ENCODE results near the gene OR10H4. TPM values are rescaled to one million over a fixed set of nuclear protein-coding genes. Genes with fewer than 3 reads are reported as not detected.
"Not testable (repeated sequence)": the region's sequence is repeated elsewhere in the genome, so short reads cannot be mapped to it uniquely, and the experiment has no call there.

OR10H4 gene
- total and polyA plus RNA-seq, 7 experiments from 2014 or later = not detected

GRCh38 chr19:15979293-15979692 lies 30.5 kb downstream of the OR10H4 start:
- POLR2A ChIA-PET = no interaction called here
- DNase-seq = no peak
- H3K4me3 ChIP-seq (ENCODE audit: low read length) = no peak overlapping the region
- no peaks in the 10 kb centered on the region for H3K27me3 ChIP-seq (ENCODE audit: control insufficient read depth in 2 of 2, insufficient read depth in 2 of 2, low read length in 2 of 2)
- peaks cover 2 to 35% (median 13%) of the 10 kb centered on the region in 11 donors for H3K9me3 Mint-ChIP-seq
- H3K9me3 ChIP-seq (ENCODE audit: control insufficient read depth in 2 of 3, low read length in 3 of 3) = no peaks in the 10 kb centered on the region
- intact Hi-C loops (cut with micrococcal nuclease) = no loop called here
- no peak overlapping the region for H3K27ac Mint-ChIP-seq
- H3K27me3 Mint-ChIP-seq = peaks cover 5 to 47% (median 45%) of the 10 kb centered on the region in 5 donors
- no peak for ATAC-seq
- no peak overlapping the region for H3K4me3 Mint-ChIP-seq
- no peak overlapping the region for H3K27ac ChIP-seq (ENCODE audit: low read depth, low read length)
- H3K4me1 ChIP-seq (ENCODE audit: control insufficient read depth in 2 of 2, insufficient read depth in 2 of 2, low read length in 2 of 2) = no peaks in the 10 kb centered on the region
- CTCF ChIA-PET = interaction anchor here (0.6 kb wide), 1 partner anchor 206 kb away, joined by 4 read pairs; the partner anchor contains the start of gene FAM32A
- peaks cover 0 to 10% (median 0%) of the 10 kb centered on the region in 5 donors for H3K36me3 Mint-ChIP-seq
- H3K36me3 ChIP-seq (ENCODE audit: control insufficient read depth in 2 of 3, insufficient read depth in 3 of 3, low read length in 3 of 3) = no peaks in the 10 kb centered on the region
- H3K4me1 Mint-ChIP-seq = no peaks in the 10 kb centered on the region

DNA sequence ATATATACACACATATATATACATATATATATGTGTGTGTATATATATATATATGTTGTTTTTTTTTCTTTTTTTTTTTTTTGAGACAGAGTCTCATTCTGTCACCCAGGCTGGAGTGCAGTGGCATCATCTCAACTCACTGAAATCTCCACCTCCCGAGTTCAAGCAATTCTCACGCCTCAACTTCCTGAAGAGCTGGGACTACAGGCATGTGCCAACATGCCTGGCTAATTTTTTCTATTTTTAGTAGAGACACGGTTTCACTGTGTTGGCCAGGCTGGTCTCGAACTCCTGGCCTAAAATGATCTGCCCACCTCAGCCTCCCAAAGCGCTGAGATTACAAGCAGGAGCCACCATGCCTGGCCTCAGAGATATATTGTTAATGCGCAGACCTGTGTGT lies 37.0 kb downstream of the OR10H4 start:
- H3K27ac Mint-ChIP-seq; H3K36me3 ChIP-seq (ENCODE audit: control insufficient read depth in 2 of 3, insufficient read depth in 3 of 3, low read length in 3 of 3); H3K27ac ChIP-seq (ENCODE audit: low read depth, low read length); DNase-seq; ATAC-seq; H3K4me1 Mint-ChIP-seq; H3K4me3 Mint-ChIP-seq; H3K27me3 ChIP-seq (ENCODE audit: control insufficient read depth in 2 of 2, insufficient read depth in 2 of 2, low read length in 2 of 2); intact Hi-C loops (cut with micrococcal nuclease); H3K4me3 ChIP-seq (ENCODE audit: low read length); H3K9me3 ChIP-seq (ENCODE audit: control insufficient read depth in 2 of 3, low read length in 3 of 3); H3K4me1 ChIP-seq (ENCODE audit: control insufficient read depth in 2 of 2, insufficient read depth in 2 of 2, low read length in 2 of 2); POLR2A ChIA-PET: not testable (repeated sequence)
- peaks cover 10 to 34% (median 28%) of the 10 kb centered on the region in 5 donors for H3K27me3 Mint-ChIP-seq
- peaks cover 0 to 10% (median under 1%) of the 10 kb centered on the region in 5 donors for H3K36me3 Mint-ChIP-seq
- CTCF ChIA-PET = interaction anchor here (0.6 kb wide), 2 partner anchors 401 to 429 kb away, joined by 3 to 6 read pairs; no protein-coding TSS in a partner anchor
- H3K9me3 Mint-ChIP-seq = peaks cover 0 to 24% (median 9%) of the 10 kb centered on the region in 11 donors

DNA sequence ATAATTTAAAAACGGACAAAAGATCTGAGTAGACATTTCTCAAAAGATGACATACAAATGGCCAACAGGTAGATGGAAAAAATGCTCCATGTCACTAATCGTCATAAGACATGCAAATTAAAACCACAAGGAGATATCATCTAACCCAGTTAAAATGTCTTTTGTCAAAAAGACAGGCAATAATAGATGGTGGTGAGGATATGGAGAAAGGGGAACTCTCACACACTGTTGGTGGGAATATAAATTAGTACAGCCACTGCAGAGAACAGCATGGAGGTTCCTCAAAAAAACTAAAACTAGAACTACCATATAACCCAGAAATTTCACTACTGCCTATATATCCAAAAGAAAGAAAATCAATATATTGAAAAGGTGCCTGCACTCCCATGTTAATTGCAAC lies 37.9 kb downstream of the OR10H4 start:
- Histone ChIP-seq H3K4me1 (ENCODE audit: control insufficient read depth in 2 of 2, insufficient read depth in 2 of 2, low read length in 2 of 2) (no peaks in the 10 kb centered on the region), H3K4me3 (ENCODE audit: low read length) (no peak overlapping the region), H3K9me3 (ENCODE audit: control insufficient read depth in 2 of 3, low read length in 3 of 3) (no peaks in the 10 kb centered on the region), H3K36me3 (ENCODE audit: control insufficient read depth in 2 of 3, insufficient read depth in 3 of 3, low read length in 3 of 3) (no peaks in the 10 kb centered on the region), H3K27ac (ENCODE audit: low read depth, low read length) (no peak overlapping the region), H3K27me3 (ENCODE audit: control insufficient read depth in 2 of 2, insufficient read depth in 2 of 2, low read length in 2 of 2) (peaks cover 0 to 3% of the 10 kb centered on the region in 2 donors)
- ATAC-seq (peak; percentile 47), DNase-seq (no peak)
- Mint-ChIP-seq H3K27me3 (peaks cover 15 to 36% (median 31%) of the 10 kb centered on the region in 5 donors), H3K4me3 (no peak overlapping the region), H3K4me1 (peaks cover 0 to 5% (median 0%) of the 10 kb centered on the region in 7 donors), H3K9me3 (peaks cover 2 to 25% (median 11%) of the 10 kb centered on the region in 11 donors), H3K27ac (no peak overlapping the region), H3K36me3 (peaks cover 0 to 10% (median 1%) of the 10 kb centered on the region in 5 donors)
- CTCF ChIA-PET = interaction anchor here (0.6 kb wide), 1 partner anchor 12 kb away, joined by 3 read pairs; no protein-coding TSS in a partner anchor
- POLR2A ChIA-PET = no interaction called here
- intact Hi-C loops (cut with micrococcal nuclease) = no loop called here

- H3K36me3 Mint-ChIP-seq = peaks cover 0 to 4% (median 0%) of the 10 kb centered on the region in 5 donors
- H3K4me1 ChIP-seq (ENCODE audit: control insufficient read depth in 2 of 2, insufficient read depth in 2 of 2, low read length in 2 of 2) = no peaks in the 10 kb centered on the region
- H3K27me3 ChIP-seq (ENCODE audit: control insufficient read depth in 2 of 2, insufficient read depth in 2 of 2, low read length in 2 of 2) = peaks cover 0 to 3% of the 10 kb centered on the region in 2 donors
- H3K27ac Mint-ChIP-seq = no peak overlapping the region
- ChIA-PET CTCF (no interaction called here), POLR2A (no interaction called here)
- no peak overlapping the region for H3K27ac ChIP-seq (ENCODE audit: low read depth, low read length)
- no peak overlapping the region for H3K4me3 Mint-ChIP-seq
- no peak overlapping the region for H3K4me3 ChIP-seq (ENCODE audit: low read length)
- H3K27me3 Mint-ChIP-seq = peaks cover 16 to 32% (median 29%) of the 10 kb centered on the region in 5 donors
- no peak for DNase-seq
- intact Hi-C loops (cut with micrococcal nuclease) = no loop called here
- no peak for ATAC-seq
- H3K9me3 Mint-ChIP-seq = peaks cover 0 to 10% (median 5%) of the 10 kb centered on the region in 11 donors
- H3K4me1 Mint-ChIP-seq = peaks cover 0 to 5% (median 0%) of the 10 kb centered on the region in 7 donors
- no peaks in the 10 kb centered on the region for H3K36me3 ChIP-seq (ENCODE audit: control insufficient read depth in 2 of 3, insufficient read depth in 3 of 3, low read length in 3 of 3)
- H3K9me3 ChIP-seq (ENCODE audit: control insufficient read depth in 2 of 3, low read length in 3 of 3) = no peaks in the 10 kb centered on the region
Observed at GRCh38 chr19:15989889-15990288, 41.1 kb downstream of the OR10H4 start.

GRCh38 chr19:15991602-15992001 lies 42.8 kb downstream of the OR10H4 start:
- ChIA-PET POLR2A (no interaction called here), CTCF (no interaction called here)
- peaks cover 13 to 32% (median 29%) of the 10 kb centered on the region in 5 donors for H3K27me3 Mint-ChIP-seq
- intact Hi-C loops (cut with micrococcal nuclease) = loop anchor here in 1 of 2 donors (2.0 kb wide), 1 partner anchor 191 kb away; no protein-coding TSS in a partner anchor
- Histone ChIP-seq H3K27me3 (ENCODE audit: control insufficient read depth in 2 of 2, insufficient read depth in 2 of 2, low read length in 2 of 2) (peaks cover 0 to 3% of the 10 kb centered on the region in 2 donors), H3K9me3 (ENCODE audit: control insufficient read depth in 2 of 3, low read length in 3 of 3) (no peaks in the 10 kb centered on the region), H3K4me1 (ENCODE audit: control insufficient read depth in 2 of 2, insufficient read depth in 2 of 2, low read length in 2 of 2) (no peaks in the 10 kb centered on the region), H3K4me3 (ENCODE audit: low read length) (no peak overlapping the region), H3K27ac (ENCODE audit: low read depth, low read length) (no peak overlapping the region), H3K36me3 (ENCODE audit: control insufficient read depth in 2 of 3, insufficient read depth in 3 of 3, low read length in 3 of 3) (no peaks in the 10 kb centered on the region)
- DNase-seq (no peak), ATAC-seq (no peak)
- peaks cover 0 to 4% (median under 1%) of the 10 kb centered on the region in 5 donors for H3K36me3 Mint-ChIP-seq
- H3K27ac Mint-ChIP-seq = no peak overlapping the region
- H3K4me3 Mint-ChIP-seq = no peak overlapping the region
- H3K4me1 Mint-ChIP-seq = peaks cover 0 to 5% (median 0%) of the 10 kb centered on the region in 7 donors
- peaks cover 0 to 14% (median 7%) of the 10 kb centered on the region in 11 donors for H3K9me3 Mint-ChIP-seq

GRCh38 chr19:15992014-15992413 lies 43.2 kb downstream of the OR10H4 start:
- Mint-ChIP-seq H3K27me3 (peaks cover 13 to 32% (median 27%) of the 10 kb centered on the region in 5 donors), H3K4me1 (peaks cover 0 to 5% (median 0%) of the 10 kb centered on the region in 7 donors), H3K9me3 (peaks cover 0 to 14% (median 9%) of the 10 kb centered on the region in 11 donors), H3K27ac (no peak overlapping the region), H3K36me3 (peaks cover 0 to 4% (median 3%) of the 10 kb centered on the region in 5 donors), H3K4me3 (no peak overlapping the region)
- no peak overlapping the region for H3K27ac ChIP-seq (ENCODE audit: low read depth, low read length)
- POLR2A ChIA-PET = no interaction called here
- DNase-seq (no peak), ATAC-seq (no peak)
- CTCF ChIA-PET = no interaction called here
- H3K36me3 ChIP-seq (ENCODE audit: control insufficient read depth in 2 of 3, insufficient read depth in 3 of 3, low read length in 3 of 3) = no peaks in the 10 kb centered on the region
- no peaks in the 10 kb centered on the region for H3K9me3 ChIP-seq (ENCODE audit: control insufficient read depth in 2 of 3, low read length in 3 of 3)
- no peak overlapping the region for H3K4me3 ChIP-seq (ENCODE audit: low read length)
- intact Hi-C loops (cut with micrococcal nuclease) = loop anchor here in 1 of 2 donors (2.0 kb wide), 1 partner anchor 191 kb away; no protein-coding TSS in a partner anchor
- no peaks in the 10 kb centered on the region for H3K4me1 ChIP-seq (ENCODE audit: control insufficient read depth in 2 of 2, insufficient read depth in 2 of 2, low read length in 2 of 2)
- H3K27me3 ChIP-seq (ENCODE audit: control insufficient read depth in 2 of 2, insufficient read depth in 2 of 2, low read length in 2 of 2) = peaks cover 0 to 3% of the 10 kb centered on the region in 2 donors

- Mint-ChIP-seq H3K27ac (no peak overlapping the region), H3K4me3 (no peak overlapping the region), H3K9me3 (peaks cover 0 to 14% (median 9%) of the 10 kb centered on the region in 11 donors), H3K36me3 (peaks cover 0 to 4% (median 3%) of the 10 kb centered on the region in 5 donors), H3K4me1 (peaks cover 0 to 5% (median 3%) of the 10 kb centered on the region in 7 donors), H3K27me3 (peaks cover 9 to 15% (median 10%) of the 10 kb centered on the region in 5 donors)
- Histone ChIP-seq H3K4me1 (ENCODE audit: control insufficient read depth in 2 of 2, insufficient read depth in 2 of 2, low read length in 2 of 2) (no peaks in the 10 kb centered on the region), H3K27ac (ENCODE audit: low read depth, low read length) (no peak overlapping the region), H3K4me3 (ENCODE audit: low read length) (no peak overlapping the region), H3K27me3 (ENCODE audit: control insufficient read depth in 2 of 2, insufficient read depth in 2 of 2, low read length in 2 of 2) (no peaks in the 10 kb centered on the region), H3K9me3 (ENCODE audit: control insufficient read depth in 2 of 3, low read length in 3 of 3) (no peaks in the 10 kb centered on the region), H3K36me3 (ENCODE audit: control insufficient read depth in 2 of 3, insufficient read depth in 3 of 3, low read length in 3 of 3) (no peaks in the 10 kb centered on the region)
- ATAC-seq (no peak), DNase-seq (no peak)
- CTCF ChIA-PET = no interaction called here
- POLR2A ChIA-PET = no interaction called here
- intact Hi-C loops (cut with micrococcal nuclease) = no loop called here
Observed at GRCh38 chr19:15995536-15995935, 46.7 kb downstream of the OR10H4 start.
